Measurements from ENCODE around the gene POC5.
"Not testable (repeated sequence)": the region's sequence is repeated elsewhere in the genome, so short reads cannot be mapped to it uniquely, and the experiment has no call there.

The POC5 gene

DNA sequence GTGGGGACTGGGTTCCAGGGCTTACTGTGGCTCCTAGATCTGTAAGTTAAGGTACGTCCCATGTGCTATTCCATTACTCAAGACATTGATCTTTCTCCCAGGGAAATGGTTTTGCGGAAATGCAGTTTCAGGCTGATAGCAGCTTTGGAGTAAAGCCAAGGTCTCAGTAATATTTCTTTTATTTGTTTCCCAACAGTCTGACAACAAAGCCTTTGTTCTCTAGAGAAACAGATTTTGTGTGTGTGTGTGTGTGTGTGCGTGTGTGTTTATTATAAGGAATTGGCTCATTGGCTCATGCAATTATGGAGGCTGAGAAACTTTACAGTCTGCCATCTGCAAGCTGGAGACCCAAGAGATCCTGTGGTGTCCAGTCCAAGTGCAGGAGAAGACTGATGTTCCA is 12.1 kb upstream of the POC5 start:
- Histone ChIP-seq H3K27ac (ENCODE audit: low read depth, low read length) (no peak overlapping the region), H3K4me3 (ENCODE audit: low read depth, low read length) (no peak overlapping the region), H3K9me3 (ENCODE audit: control insufficient read depth, insufficient read depth, low read length) (no peaks in the 10 kb centered on the region), H3K27me3 (ENCODE audit: control insufficient read depth, insufficient read depth, low read length) (no peaks in the 10 kb centered on the region), H3K9ac (ENCODE audit: low read depth, low read length) (no peak overlapping the region), H3K36me3 (ENCODE audit: control insufficient read depth, insufficient read depth, low read length) (no peaks in the 10 kb centered on the region), H3K4me1 (ENCODE audit: control insufficient read depth, insufficient read depth, low read length) (peaks cover 12% of the 10 kb centered on the region; the same call in 1 of the 2 replicates)

DNA sequence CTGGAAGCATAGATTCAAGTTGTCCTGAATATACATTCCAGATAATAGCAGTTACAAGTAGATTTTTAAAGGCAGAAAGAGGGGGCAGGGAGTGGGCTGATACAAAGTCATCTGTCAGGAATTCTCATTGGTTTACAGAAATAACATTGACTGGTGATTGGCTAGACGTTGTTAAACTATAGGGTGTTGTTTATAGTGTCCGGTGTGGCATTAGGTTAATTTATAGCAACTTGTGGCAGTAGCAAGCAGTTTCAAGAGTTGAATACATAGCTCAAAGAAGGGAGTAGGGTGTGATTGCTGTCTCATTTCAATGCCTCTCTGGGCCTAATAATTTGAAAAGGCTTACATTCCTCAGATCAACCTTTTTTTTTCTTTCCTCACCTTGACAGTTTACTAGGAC is 10.7 kb upstream of the POC5 start:
- Histone ChIP-seq H3K27ac (ENCODE audit: low read depth, low read length) (no peak overlapping the region), H3K9me3 (ENCODE audit: control insufficient read depth, insufficient read depth, low read length) (no peaks in the 10 kb centered on the region; the same call in 1 of the 2 replicates), H3K9ac (ENCODE audit: low read depth, low read length) (no peak overlapping the region), H3K36me3 (ENCODE audit: control insufficient read depth, insufficient read depth, low read length) (no peaks in the 10 kb centered on the region), H3K27me3 (ENCODE audit: control insufficient read depth, insufficient read depth, low read length) (no peaks in the 10 kb centered on the region), H3K4me3 (ENCODE audit: low read depth, low read length) (no peak overlapping the region), H3K4me1 (ENCODE audit: control insufficient read depth, insufficient read depth, low read length) (peaks cover 12% of the 10 kb centered on the region; the same call in 1 of the 2 replicates)

DNA sequence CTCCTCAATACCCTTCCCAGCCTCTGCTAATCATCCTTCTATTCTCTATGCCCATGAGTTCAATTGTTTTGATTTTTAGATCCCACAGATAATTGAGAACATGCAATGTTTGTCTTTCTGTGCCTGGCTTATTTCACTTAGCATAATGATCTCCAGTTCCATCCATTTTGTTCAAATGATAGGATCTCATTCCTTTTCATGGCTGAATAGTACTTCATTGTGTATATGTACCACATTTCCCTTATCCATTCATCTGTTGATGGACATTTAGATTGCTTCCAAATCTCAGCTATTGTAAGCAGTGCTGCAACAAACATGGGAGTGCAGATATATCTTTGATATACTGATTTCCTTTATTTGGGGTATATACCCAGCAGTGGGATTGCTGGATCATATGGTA is 9.0 kb upstream of the POC5 start:
- not testable (repeated sequence) for H3K27me3 ChIP-seq (ENCODE audit: control insufficient read depth, insufficient read depth, low read length); H3K9me3 ChIP-seq (ENCODE audit: control insufficient read depth, insufficient read depth, low read length); H3K9ac ChIP-seq (ENCODE audit: low read depth, low read length); H3K36me3 ChIP-seq (ENCODE audit: control insufficient read depth, insufficient read depth, low read length); H3K4me3 ChIP-seq (ENCODE audit: low read depth, low read length); H3K27ac ChIP-seq (ENCODE audit: low read depth, low read length)
- H3K4me1 ChIP-seq (ENCODE audit: control insufficient read depth, insufficient read depth, low read length): peaks cover 12% of the 10 kb centered on the region; the same call in 1 of the 2 replicates

DNA sequence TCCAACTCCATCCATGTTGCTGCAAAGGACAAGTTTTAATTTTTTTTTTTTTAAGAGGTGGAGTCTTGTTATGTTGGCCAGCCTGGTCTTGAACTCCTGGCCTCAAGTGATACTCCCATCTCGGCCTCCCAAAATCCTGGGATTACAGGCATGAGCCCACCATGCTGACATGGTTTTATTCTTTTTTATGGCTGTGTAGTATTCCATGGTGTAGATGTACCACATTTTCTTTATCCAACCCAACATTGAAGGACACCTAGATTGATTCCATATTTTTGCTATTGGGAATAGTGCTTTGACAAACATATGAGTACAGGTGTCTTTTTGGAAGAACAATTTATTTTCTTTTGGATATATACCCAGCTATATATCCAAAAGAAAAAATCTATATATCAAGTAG is 6.1 kb upstream of the POC5 start:
- no peak overlapping the region for H3K27ac ChIP-seq (ENCODE audit: low read depth, low read length)
- no peak overlapping the region for H3K9ac ChIP-seq (ENCODE audit: low read depth, low read length)
- H3K4me1 ChIP-seq (ENCODE audit: control insufficient read depth, insufficient read depth, low read length): peaks cover 12% of the 10 kb centered on the region; the same call in 1 of the 2 replicates
- no peaks in the 10 kb centered on the region for H3K36me3 ChIP-seq (ENCODE audit: control insufficient read depth, insufficient read depth, low read length)
- H3K27me3 ChIP-seq (ENCODE audit: control insufficient read depth, insufficient read depth, low read length): no peaks in the 10 kb centered on the region
- no peaks in the 10 kb centered on the region; the same call in 1 of the 2 replicates for H3K9me3 ChIP-seq (ENCODE audit: control insufficient read depth, insufficient read depth, low read length)
- no peak overlapping the region for H3K4me3 ChIP-seq (ENCODE audit: low read depth, low read length)

DNA sequence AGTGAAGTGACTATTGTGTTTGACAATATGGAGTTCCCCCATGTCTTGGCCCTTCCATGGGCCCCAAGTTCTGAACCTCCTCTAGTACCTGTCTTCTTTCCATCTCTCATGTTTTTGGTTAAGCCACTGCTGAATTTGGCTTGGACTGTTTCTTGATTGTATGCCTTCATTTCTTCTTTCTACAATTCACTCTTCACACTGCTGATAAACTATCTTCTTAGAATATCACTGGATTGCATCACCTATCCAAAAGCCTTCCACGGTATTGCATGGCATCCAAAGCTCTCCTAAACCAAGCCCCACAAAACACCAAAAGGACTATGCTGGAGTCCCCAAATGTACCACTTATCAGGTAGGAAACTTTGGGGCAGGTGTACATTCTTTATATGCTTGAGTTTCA is 4.3 kb upstream of the POC5 start:
- Histone ChIP-seq H3K9ac (ENCODE audit: low read depth, low read length) (no peak overlapping the region), H3K27me3 (ENCODE audit: control insufficient read depth, insufficient read depth, low read length) (no peaks in the 10 kb centered on the region), H3K4me1 (ENCODE audit: control insufficient read depth, insufficient read depth, low read length) (peaks cover 12% of the 10 kb centered on the region; the same call in 1 of the 2 replicates), H3K36me3 (ENCODE audit: control insufficient read depth, insufficient read depth, low read length) (no peaks in the 10 kb centered on the region), H3K27ac (ENCODE audit: low read depth, low read length) (no peak overlapping the region), H3K9me3 (ENCODE audit: control insufficient read depth, insufficient read depth, low read length) (no peaks in the 10 kb centered on the region; the same call in 1 of the 2 replicates), H3K4me3 (ENCODE audit: low read depth, low read length) (no peak overlapping the region)

DNA sequence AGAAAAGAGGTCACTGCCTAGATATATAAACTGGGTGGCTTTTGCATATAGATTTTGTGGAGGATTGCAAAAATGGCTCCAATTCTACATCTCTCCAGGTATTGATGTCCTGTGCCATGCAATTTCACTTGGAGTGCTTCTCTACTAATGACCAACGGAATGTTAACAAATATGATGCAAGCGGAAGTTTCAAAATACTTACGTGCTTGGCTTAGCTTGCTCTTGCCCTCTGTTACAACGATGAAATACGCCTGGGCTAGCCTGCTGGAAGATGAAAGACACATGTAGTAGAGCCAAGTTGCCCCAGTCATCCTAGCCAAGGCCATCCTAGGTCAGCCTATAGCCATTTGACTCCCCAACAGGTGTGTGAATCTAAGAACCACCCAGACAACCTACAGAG is 3.6 kb upstream of the POC5 start:
- Histone ChIP-seq H3K9me3 (ENCODE audit: control insufficient read depth, insufficient read depth, low read length) (no peaks in the 10 kb centered on the region; the same call in 1 of the 2 replicates), H3K27me3 (ENCODE audit: control insufficient read depth, insufficient read depth, low read length) (no peaks in the 10 kb centered on the region), H3K27ac (ENCODE audit: low read depth, low read length) (no peak overlapping the region), H3K4me1 (ENCODE audit: control insufficient read depth, insufficient read depth, low read length) (peaks cover 12% of the 10 kb centered on the region; the same call in 1 of the 2 replicates), H3K9ac (ENCODE audit: low read depth, low read length) (no peak overlapping the region), H3K4me3 (ENCODE audit: low read depth, low read length) (no peak overlapping the region), H3K36me3 (ENCODE audit: control insufficient read depth, insufficient read depth, low read length) (no peaks in the 10 kb centered on the region)

DNA sequence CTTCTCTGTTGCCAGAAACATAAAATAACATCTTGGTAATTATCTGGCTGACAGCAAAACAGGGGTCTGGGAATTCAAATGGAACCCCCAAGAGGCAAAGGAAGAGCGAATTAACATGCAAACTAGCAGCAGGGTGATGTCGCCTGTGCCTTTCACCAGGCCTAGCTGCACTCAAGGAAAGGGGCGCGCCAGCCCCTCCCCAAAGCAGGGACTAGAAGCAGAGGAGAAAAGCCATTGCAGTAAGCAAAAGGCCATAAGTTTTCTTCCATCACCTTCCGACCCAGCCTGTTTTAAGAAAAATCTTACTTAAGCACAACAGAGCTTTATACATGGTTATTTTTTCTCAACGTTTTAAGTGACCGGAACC is 539 bp downstream of the POC5 start:
- Histone ChIP-seq H3K27ac (ENCODE audit: low read depth, low read length) (peak overlapping the region; percentile 85), H3K36me3 (ENCODE audit: control insufficient read depth, insufficient read depth, low read length) (peaks cover 16% of the 10 kb centered on the region), H3K4me1 (ENCODE audit: control insufficient read depth, insufficient read depth, low read length) (no peaks in the 10 kb centered on the region; the same call in 1 of the 2 replicates), H3K9me3 (ENCODE audit: control insufficient read depth, insufficient read depth, low read length) (no peaks in the 10 kb centered on the region), H3K27me3 (ENCODE audit: control insufficient read depth, insufficient read depth, low read length) (no peaks in the 10 kb centered on the region), H3K9ac (ENCODE audit: low read depth, low read length) (peak overlapping the region; percentile 76), H3K4me3 (ENCODE audit: low read depth, low read length) (peak overlapping the region; percentile 91)

DNA sequence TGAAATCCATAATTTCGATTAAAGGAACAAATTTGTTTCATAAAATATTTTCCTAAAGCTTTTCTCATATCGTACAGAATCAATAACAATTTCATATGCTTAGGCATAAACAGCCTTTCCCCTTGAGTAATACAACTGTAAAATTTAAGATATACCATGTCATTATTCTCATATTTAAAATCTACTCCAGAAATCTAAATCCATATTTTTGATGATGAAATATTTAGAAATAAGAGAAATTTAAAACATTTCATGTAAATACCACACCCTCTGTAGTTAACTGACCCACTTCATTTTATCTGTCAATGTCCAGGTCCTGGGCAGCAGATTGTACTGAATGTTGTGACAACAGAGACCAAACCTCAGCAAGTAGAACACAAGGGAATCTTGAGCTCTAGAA is 5.1 kb downstream of the POC5 start:
- peaks cover 23% of the 10 kb centered on the region for H3K36me3 ChIP-seq (ENCODE audit: control insufficient read depth, insufficient read depth, low read length)

DNA sequence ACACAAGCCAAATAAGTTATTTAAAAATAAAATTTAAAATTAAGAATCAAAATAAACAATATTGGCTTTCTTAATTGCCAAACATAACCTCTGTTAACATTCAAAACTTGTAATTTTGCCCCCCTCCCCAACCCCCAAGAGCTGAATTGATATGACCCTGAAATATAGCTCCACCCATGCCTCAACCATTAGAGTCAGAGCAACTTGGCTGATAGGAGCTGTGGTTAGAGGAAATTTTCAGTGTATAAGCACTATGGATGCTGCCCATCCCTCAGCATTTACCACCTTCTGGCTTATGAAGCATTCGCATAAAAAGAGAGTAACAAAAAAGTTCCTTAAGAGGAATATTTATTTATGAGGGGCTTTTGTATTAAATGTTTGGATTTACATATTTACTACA is 6.1 kb downstream of the POC5 start:
- Histone ChIP-seq H3K9me3 (ENCODE audit: control insufficient read depth, insufficient read depth, low read length) (no peaks in the 10 kb centered on the region), H3K4me3 (ENCODE audit: low read depth, low read length) (no peak overlapping the region), H3K27me3 (ENCODE audit: control insufficient read depth, insufficient read depth, low read length) (no peaks in the 10 kb centered on the region), H3K27ac (ENCODE audit: low read depth, low read length) (no peak overlapping the region), H3K36me3 (ENCODE audit: control insufficient read depth, insufficient read depth, low read length) (peaks cover 23% of the 10 kb centered on the region), H3K4me1 (ENCODE audit: control insufficient read depth, insufficient read depth, low read length) (no peaks in the 10 kb centered on the region; the same call in 1 of the 2 replicates), H3K9ac (ENCODE audit: low read depth, low read length) (no peak overlapping the region)

More for the DNA sequence above, 5.1 kb downstream of the POC5 start:
- Histone ChIP-seq H3K27me3 (ENCODE audit: control insufficient read depth, insufficient read depth, low read length) (no peaks in the 10 kb centered on the region), H3K27ac (ENCODE audit: low read depth, low read length) (no peak overlapping the region), H3K4me3 (ENCODE audit: low read depth, low read length) (no peak overlapping the region), H3K4me1 (ENCODE audit: control insufficient read depth, insufficient read depth, low read length) (no peaks in the 10 kb centered on the region; the same call in 1 of the 2 replicates), H3K9me3 (ENCODE audit: control insufficient read depth, insufficient read depth, low read length) (no peaks in the 10 kb centered on the region), H3K9ac (ENCODE audit: low read depth, low read length) (no peak overlapping the region)

DNA sequence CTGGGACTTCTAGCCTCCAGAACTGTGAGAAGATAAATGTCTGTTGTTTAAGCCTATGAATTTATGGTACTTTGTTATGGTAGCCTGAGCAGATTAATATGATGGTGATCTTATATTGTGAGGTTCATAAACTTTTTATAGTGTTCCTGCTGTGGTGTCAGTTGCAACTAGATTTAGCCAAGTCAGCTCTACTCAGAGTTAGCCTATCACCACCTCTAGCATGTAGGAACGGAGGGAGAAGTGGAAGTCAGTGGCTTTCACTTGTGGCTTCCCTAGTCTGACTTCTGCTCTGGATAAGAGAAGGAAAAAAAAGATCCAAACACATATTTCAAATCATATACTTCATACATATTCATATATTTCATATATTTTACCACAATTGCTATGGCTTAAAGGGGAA is 6.6 kb downstream of the POC5 start:
- Histone ChIP-seq H3K4me1 (ENCODE audit: control insufficient read depth, insufficient read depth, low read length) (no peaks in the 10 kb centered on the region), H3K4me3 (ENCODE audit: low read depth, low read length) (no peak overlapping the region), H3K27me3 (ENCODE audit: control insufficient read depth, insufficient read depth, low read length) (no peaks in the 10 kb centered on the region), H3K27ac (ENCODE audit: low read depth, low read length) (no peak overlapping the region), H3K9me3 (ENCODE audit: control insufficient read depth, insufficient read depth, low read length) (no peaks in the 10 kb centered on the region), H3K36me3 (ENCODE audit: control insufficient read depth, insufficient read depth, low read length) (peaks cover 23% of the 10 kb centered on the region), H3K9ac (ENCODE audit: low read depth, low read length) (no peak overlapping the region)

DNA sequence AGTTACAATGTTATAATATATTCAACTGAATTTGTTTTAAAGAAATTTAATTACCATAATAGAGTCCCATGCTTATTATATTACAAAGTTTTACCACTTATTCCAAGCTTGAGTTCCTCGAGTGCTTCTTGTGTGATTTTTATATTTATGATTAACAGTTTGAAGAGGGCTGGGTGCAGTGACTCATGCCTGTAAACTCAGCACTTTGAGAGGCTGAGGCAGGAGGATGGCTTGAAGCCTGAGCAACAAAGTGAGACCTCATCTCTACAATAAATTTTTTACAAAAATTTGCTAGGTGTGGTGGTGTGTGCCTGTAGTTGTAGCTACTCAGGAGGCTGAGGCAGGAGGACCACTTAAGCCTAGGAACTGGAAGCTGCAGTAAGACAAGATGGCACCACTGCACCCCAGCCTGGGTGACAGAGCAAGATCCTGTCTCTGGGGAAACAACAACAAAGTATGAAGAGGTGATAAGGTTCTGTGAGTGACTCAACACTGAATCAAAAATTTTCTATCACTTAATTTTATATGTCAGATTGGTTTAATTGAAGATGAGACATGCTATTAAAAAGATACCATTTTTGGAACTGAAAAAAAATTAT is 9.2 kb downstream of the POC5 start:
- H3K9me3 ChIP-seq (ENCODE audit: control insufficient read depth, insufficient read depth, low read length): no peaks in the 10 kb centered on the region
- H3K4me3 ChIP-seq (ENCODE audit: low read depth, low read length): no peak overlapping the region
- H3K36me3 ChIP-seq (ENCODE audit: control insufficient read depth, insufficient read depth, low read length): peaks cover 35% of the 10 kb centered on the region
- H3K27me3 ChIP-seq (ENCODE audit: control insufficient read depth, insufficient read depth, low read length): no peaks in the 10 kb centered on the region
- H3K9ac ChIP-seq (ENCODE audit: low read depth, low read length): no peak overlapping the region
- H3K27ac ChIP-seq (ENCODE audit: low read depth, low read length): no peak overlapping the region
- no peaks in the 10 kb centered on the region for H3K4me1 ChIP-seq (ENCODE audit: control insufficient read depth, insufficient read depth, low read length)
